Aorta (tissue), 5 donors: Measurements from ENCODE around the gene PVALB. TPM values are rescaled to one million over a fixed set of nuclear protein-coding genes. Genes with fewer than 3 reads are reported as not detected.

Experiments
- ATAC-seq: fragments of 200-7000 bp; cut with Tn5 transposase; one replicate; pipeline ENCODE4 v1.9.1; 2022; ENCODE audit warnings: moderate library complexity; ENCODE audit not compliant: low FRiP score
- DNase-seq, 2 donors: peaks; one replicate each; pipeline ENCODE4 v3.0.0-alpha.2; 2020
- H3K27ac ChIP-seq, 2 donors: one replicate each; pipeline ENCODE4 v1.5.1; 2013; ENCODE audit warnings: low read length in 2 of 2, mild to moderate bottlenecking in 2 of 2, moderate library complexity in 2 of 2, control low read depth in 1 of 2, inconsistent platforms in 1 of 2, low read depth in 1 of 2
- H3K27me3 ChIP-seq, 2 donors: one replicate each; pipeline ENCODE4 v1.6.1; 2013; ENCODE audit warnings: control low read depth in 1 of 2, low read length in 1 of 2, mild to moderate bottlenecking in 1 of 2, moderate library complexity in 1 of 2; ENCODE audit not compliant: insufficient read depth in 2 of 2, control insufficient read depth in 1 of 2
- H3K36me3 ChIP-seq, 2 donors: one replicate each; pipeline ENCODE4 v1.6.1; 2013; ENCODE audit warnings: control low read depth in 1 of 2, low read length in 1 of 2, mild to moderate bottlenecking in 1 of 2; ENCODE audit not compliant: insufficient read depth in 2 of 2, control insufficient read depth in 1 of 2
- H3K4me1 ChIP-seq, 2 donors: one replicate each; pipeline ENCODE4 v1.6.1; 2013; ENCODE audit warnings: low read length in 2 of 2, control low read depth in 1 of 2, mild to moderate bottlenecking in 1 of 2, moderate library complexity in 1 of 2; ENCODE audit not compliant: insufficient read depth in 2 of 2, control insufficient read depth in 1 of 2
- H3K4me3 ChIP-seq, 2 donors: one replicate each; pipeline ENCODE4 v1.5.1; 2013; ENCODE audit warnings: low read length in 2 of 2, control low read depth in 1 of 2, mild to moderate bottlenecking in 1 of 2
- H3K9me3 ChIP-seq: one replicate; pipeline ENCODE4 v1.6.1; 2013; ENCODE audit warnings: mild to moderate bottlenecking, low read length; ENCODE audit not compliant: control insufficient read depth
- WGBS, 2 donors: extraction: QIAGEN DNeasy Blood & Tissue Kit; methylation state at CpG; one replicate each; pipeline ENCODE4 v1.1.7; 2013; 5-methylcytosine and 5-hydroxymethylcytosine counted together
- intact Hi-C, 2 donors: fragments of 100-400 bp; cut with DNase I; formaldehyde crosslinking; loops; one replicate each; pipeline versions ENCODE4 v1.14.2 to v1.15.0; 2022
- polyA plus RNA-seq, 2 donors: library from polyadenylated mRNA; stranded (reverse); fragments of 200-250 nt; gene quantifications; one replicate each; pipeline ENCODE4 v1.2.3, GENCODE V29; 2013
- total RNA-seq, 2 donors: library from RNA; stranded (reverse); fragmentation: NEBNext Ultra II Directional; extraction: Animal tissue kit (Norgen Biotek cat#: 25700); gene quantifications; one replicate each; pipeline ENCODE4 v1.2.1, GENCODE V29; 2021
- donor health status: healthy with polysubstance abuse.
- donor health status: Bipolar disorder and iron deficiency.
- donor health status: DM: no; HTN: no; CAD: no.
- donor health status: DM: no; HTN: no; CAD: no.
- donor health status: DM: yes; HTN: yes; CAD: no.

Gene PVALB
- total and polyA plus RNA-seq, 4 donors, result not detected

DNA sequence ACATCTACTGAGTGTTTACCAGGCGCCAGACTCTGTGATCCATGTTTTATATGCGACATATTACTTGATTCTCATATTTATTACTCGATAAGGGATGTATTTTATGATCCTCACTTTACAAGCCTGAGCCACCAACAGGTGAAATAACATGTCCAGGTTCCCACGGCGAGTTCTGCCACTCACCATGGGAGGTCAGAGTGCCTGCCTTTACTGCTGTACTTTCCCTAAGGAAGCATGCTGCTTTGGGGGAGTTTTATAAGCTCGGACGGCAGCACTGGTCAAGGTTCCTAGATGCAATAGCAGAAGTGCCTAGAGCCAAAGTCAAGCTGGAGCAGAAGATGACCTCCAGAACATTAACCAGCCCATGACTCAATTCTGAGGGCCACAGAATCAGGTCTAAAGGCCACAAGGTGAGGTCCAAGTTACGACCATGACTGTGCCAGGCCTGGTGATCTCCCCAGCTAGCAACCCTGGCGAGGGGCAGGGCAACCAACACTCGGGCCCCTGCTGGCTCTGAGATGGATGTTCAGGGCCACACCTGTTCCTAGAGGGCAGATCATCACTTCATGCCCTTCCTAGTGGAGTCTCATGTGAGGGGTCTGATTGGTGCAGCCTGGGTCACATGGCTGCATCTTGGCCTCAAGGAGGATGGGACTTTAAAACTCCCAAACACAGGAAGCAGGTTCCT is 55.1 kb downstream of the PVALB start:
- Histone ChIP-seq H3K4me1 (no peaks in the 10 kb centered on the region), H3K36me3 (no peaks in the 10 kb centered on the region), H3K9me3 (no peaks in the 10 kb centered on the region), H3K4me3 (no peak overlapping the region), H3K27ac (no peak overlapping the region), H3K27me3 (no peaks in the 10 kb centered on the region)
- DNase-seq (peak in 1 of 2 donors; percentile 20), ATAC-seq (no peak)
- intact Hi-C loops, result no loop called here
- 93 to 94% methylated on average over 10 of the region's 10 CpGs for WGBS, 2 donors

DNA sequence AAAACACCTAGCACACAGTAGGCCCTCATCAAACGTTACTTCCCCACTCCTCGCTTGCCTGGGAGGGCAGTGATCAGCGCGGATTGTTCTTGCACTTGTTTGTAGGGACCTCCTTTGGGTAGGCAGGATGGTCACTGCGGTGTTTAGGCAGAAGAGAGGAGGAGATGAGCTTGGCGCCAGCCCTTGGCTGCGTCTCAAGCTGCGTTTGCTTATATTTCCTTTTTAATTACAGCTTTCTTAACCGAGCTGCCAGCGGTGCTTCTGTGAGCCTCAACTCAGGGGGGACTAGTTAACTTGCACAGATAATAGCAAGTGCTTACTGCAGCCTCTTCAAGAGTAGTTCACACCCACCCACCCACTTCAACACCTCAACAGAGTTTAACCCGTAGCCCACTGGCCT is 56.0 kb downstream of the PVALB start:
- no peaks in the 10 kb centered on the region for H3K27me3 ChIP-seq
- H3K9me3 ChIP-seq, result no peaks in the 10 kb centered on the region
- H3K4me3 ChIP-seq, result no peak overlapping the region
- no peaks in the 10 kb centered on the region for H3K4me1 ChIP-seq
- ATAC-seq, result no peak
- 89% methylated on average over 11 of the region's 11 CpGs for WGBS, 2 donors
- intact Hi-C loops, result no loop called here
- no peak for DNase-seq
- H3K27ac ChIP-seq, result no peak overlapping the region
- H3K36me3 ChIP-seq, result no peaks in the 10 kb centered on the region

DNA sequence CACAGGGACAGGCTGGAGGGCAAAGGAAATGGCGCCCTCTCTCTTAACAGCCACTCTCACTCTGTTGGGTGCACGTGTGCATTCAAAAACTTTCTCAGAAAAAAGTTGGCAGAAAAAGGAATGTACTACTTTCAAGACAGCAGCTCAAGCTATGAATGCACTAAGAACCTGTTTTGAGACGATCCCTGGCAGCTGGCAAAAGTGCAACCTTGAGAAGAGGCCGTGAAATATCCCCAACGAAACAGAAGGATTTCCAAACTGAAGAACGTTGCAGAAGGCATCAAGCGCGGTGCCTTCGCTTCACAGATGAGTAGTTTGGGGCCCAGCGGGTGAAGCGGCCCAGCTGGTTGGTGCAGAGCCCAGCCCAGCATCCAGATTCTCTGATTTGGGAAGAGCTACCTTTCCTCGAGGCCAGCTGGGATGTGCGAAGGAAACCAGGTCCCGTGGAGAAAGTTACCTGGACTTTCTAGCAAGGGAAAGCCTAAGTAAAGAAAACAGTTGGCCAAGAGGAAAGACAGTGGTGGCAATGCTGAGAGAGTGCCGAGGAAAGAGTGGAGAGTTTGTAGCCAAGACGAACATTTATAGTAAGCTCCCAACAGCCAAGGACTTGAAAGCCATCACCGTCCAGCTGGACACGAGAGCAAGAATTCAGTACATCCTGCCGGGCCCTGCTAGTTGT is 57.2 kb downstream of the PVALB start:
- H3K27me3 ChIP-seq, result no peaks in the 10 kb centered on the region
- intact Hi-C loops, result no loop called here
- H3K9me3 ChIP-seq, result no peaks in the 10 kb centered on the region
- ATAC-seq, result no peak
- H3K4me1 ChIP-seq, result no peaks in the 10 kb centered on the region
- no peak overlapping the region for H3K4me3 ChIP-seq
- no peak overlapping the region for H3K27ac ChIP-seq
- no peaks in the 10 kb centered on the region for H3K36me3 ChIP-seq
- peak in 1 of 2 donors; percentile 17 for DNase-seq
- WGBS, 2 donors, result 85% methylated on average over 19 of the region's 19 CpGs

DNA sequence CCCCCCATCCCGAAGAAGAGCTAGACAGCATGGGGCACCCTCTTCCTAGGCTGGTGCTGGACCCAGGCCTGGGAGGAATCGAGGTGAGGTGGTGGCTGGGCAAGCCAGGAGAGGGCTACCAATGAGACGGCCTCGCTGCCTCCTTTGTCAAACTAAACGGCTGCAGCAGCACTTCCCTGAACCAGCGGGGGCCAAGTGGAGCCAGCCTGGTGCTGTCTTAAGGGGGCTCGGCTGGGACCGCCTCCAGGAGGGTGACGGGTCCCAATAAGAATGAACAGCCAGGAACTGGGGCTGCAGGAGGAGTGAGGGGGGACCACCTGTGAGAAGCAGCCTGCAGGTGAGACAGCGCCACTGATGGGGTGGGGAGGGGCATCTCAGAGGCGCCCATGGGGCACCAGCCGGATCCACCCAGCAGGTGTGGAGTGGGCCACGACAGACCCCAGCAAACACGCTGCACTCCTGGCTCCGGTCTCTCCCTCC is 58.0 kb downstream of the PVALB start:
- intact Hi-C loops, result no loop called here
- Histone ChIP-seq H3K27me3 (no peaks in the 10 kb centered on the region), H3K9me3 (no peaks in the 10 kb centered on the region), H3K36me3 (no peaks in the 10 kb centered on the region), H3K4me3 (no peak overlapping the region), H3K4me1 (no peaks in the 10 kb centered on the region), H3K27ac (no peak overlapping the region)
- ATAC-seq (no peak), DNase-seq (peak in 1 of 2 donors; percentile 34)
- WGBS, 2 donors, result 84 to 88% methylated on average over 15 of the region's 15 CpGs

DNA sequence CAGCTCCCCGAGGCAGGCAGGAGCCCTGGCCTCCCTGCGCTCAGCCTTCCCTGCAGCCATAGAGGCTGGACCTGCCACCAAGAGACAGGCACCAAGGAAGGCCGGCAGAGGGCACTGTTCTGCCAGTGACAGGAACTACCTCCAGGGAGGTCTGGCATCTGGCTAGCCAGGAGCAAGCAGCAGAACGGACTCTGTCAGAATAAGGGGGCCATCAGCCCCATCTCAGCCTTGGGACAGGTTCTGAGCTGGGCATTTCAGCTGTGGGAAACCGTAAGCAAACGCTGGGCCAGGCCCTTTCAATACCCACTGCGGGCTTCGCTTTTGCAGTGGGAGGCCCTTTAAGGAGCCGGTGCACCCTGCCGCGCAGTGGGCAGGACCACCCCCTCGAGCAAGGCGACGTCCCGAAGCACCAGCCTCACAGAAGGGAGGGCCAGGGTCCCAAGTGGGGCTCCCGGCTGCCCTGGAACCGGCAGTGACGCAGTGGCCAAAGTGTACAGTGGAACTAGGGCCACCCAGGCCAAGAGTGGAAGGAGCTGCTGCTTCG is 59.1 kb downstream of the PVALB start:
- peak; percentile 55 for ATAC-seq

DNA sequence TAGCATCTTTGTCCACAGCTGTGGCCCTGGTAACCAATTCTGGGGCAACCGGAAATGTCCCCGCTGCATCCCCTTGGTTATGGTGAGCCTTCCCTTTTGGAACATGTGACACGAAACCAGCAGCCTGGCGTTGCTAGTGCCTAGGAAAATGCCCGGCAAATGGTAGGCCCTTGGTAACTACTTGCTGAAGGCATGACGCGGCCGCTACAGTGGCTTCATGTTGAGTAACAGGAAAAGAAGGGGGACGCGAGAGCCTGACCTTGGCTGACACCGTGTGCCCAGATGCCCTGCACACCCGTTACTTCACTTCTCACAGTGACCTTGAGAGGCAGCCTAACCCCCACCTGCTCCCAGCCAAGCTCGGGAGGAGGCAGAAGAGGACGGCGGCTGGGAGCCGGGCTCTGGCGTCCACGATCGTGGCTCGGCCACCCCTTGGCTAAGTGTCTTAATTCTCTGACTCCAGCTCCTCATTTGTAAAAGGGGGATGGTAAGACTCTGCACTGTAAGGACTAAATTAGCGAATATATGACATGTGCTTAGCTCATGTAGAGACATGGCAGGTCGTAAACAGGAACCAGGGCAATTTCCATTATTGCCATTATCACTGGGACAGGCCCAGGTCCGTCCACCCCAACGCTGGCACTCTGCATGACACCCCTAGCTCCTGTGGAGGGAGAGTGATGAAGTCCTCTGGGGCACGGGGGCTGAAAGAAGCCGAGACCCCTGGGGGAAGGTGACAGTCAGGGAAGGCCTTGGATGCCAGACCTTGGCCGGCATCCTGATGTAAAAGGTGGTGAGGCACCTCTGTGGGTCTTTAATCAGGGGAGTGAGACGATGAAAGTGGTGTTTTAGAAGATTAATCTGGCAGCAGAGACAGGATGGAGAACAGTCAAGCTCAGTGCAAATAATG is 59.8 kb downstream of the PVALB start:
- ATAC-seq, result no peak
- H3K27me3 ChIP-seq, result no peaks in the 10 kb centered on the region
- no peak overlapping the region for H3K27ac ChIP-seq
- intact Hi-C loops, result no loop called here
- H3K9me3 ChIP-seq, result no peaks in the 10 kb centered on the region
- peak in 1 of 2 donors; percentile 39 for DNase-seq
- WGBS, 2 donors, result 64 to 65% methylated on average over 28 of the region's 28 CpGs
- no peak overlapping the region for H3K4me3 ChIP-seq
- H3K4me1 ChIP-seq, result no peaks in the 10 kb centered on the region
- H3K36me3 ChIP-seq, result no peaks in the 10 kb centered on the region

More for the DNA sequence above, 59.1 kb downstream of the PVALB start:
- Histone ChIP-seq H3K4me1 (no peaks in the 10 kb centered on the region), H3K27me3 (no peaks in the 10 kb centered on the region), H3K36me3 (no peaks in the 10 kb centered on the region), H3K27ac (no peak overlapping the region), H3K4me3 (no peak overlapping the region), H3K9me3 (no peaks in the 10 kb centered on the region)
- WGBS, 2 donors, result 64 to 69% methylated on average over 19 of the region's 19 CpGs
- peak; percentile 88 to 89 for DNase-seq
- intact Hi-C loops, result no loop called here

DNA sequence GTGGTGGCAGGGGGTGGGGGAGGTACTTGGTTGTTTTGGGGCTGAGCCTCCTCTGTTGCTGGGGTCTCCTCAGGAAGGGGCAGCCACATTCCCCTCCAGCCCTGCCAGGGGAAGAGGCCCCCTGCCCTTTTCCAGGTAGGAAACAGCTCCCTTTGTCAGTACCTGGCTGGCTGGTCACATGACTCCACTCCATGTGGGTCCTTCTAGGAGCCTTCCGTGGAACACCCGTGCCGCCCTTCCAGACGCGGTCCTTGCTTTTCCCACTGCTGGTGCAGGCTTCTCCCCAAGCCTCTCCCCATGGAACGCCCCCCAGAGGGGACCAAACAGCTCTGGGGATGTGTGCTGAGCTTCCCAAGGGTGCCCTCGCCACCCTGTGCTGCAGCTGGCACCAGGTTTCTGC is 60.8 kb downstream of the PVALB start:
- WGBS, 2 donors, result 64% methylated on average over 7 of the region's 7 CpGs
- H3K36me3 ChIP-seq, result no peaks in the 10 kb centered on the region
- no peak for ATAC-seq
- no peaks in the 10 kb centered on the region for H3K9me3 ChIP-seq
- H3K4me1 ChIP-seq, result no peaks in the 10 kb centered on the region
- peak in 1 of 2 donors; percentile 22 for DNase-seq
- intact Hi-C loops, result no loop called here
- no peaks in the 10 kb centered on the region for H3K27me3 ChIP-seq
- H3K4me3 ChIP-seq, result no peak overlapping the region
- no peak overlapping the region for H3K27ac ChIP-seq

DNA sequence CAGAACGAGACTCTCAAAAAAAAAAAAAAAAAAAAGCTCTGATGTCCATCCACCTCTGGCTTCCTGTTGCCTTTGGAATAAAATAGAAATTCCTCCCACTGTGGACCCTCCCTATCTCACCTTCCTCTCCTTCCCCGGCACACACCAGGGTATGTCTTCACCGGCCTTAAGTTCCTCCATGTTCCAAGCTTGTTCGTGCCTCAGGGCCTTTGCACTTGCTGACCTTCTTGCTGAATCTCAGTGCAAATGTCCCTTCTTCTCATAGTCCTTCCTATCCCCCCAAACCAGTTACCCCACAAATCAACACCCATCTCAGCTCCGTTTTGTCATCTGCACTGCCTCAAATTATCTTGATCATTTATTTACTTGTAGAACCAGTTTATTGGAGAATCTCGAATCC is 61.5 kb downstream of the PVALB start:
- Histone ChIP-seq H3K4me3 (no peak overlapping the region), H3K36me3 (no peaks in the 10 kb centered on the region), H3K9me3 (no peaks in the 10 kb centered on the region), H3K27me3 (no peaks in the 10 kb centered on the region), H3K27ac (no peak overlapping the region), H3K4me1 (no peaks in the 10 kb centered on the region)
- WGBS, 2 donors, result 85 to 87% methylated on average over 5 to 6 of the region's 6 CpGs
- DNase-seq (no peak), ATAC-seq (no peak)
- intact Hi-C loops, result no loop called here
